Right lobe of liver (tissue), 4 donors: ENCODE data around the gene ANKRD11.

Experiments used
- CTCF ChIP-seq, 4 donors: fragments of 200-600 bp in 3 of 4; fragments of 450-650 bp in 1 of 4; IDR thresholded peaks; one replicate each; pipeline versions ENCODE4 v1.5.1 to v1.8.0; 2016 to 2022; ENCODE audit warnings: antibody characterized with exemption in 4 of 4, mild to moderate bottlenecking in 2 of 4
- POLR2A ChIP-seq: fragments of 450-650 bp; IDR thresholded peaks from one replicate; pipeline ENCODE4 v1.6.1; 2017; ENCODE audit warnings: antibody characterized with exemption, mild to moderate bottlenecking
- donor health status: DM: no; HTN: no; CAD: no.
- donor health status: DM: no; HTN: no; CAD: no.
- donor health status: DM: no; HTN: yes; CAD: no.

DNA sequence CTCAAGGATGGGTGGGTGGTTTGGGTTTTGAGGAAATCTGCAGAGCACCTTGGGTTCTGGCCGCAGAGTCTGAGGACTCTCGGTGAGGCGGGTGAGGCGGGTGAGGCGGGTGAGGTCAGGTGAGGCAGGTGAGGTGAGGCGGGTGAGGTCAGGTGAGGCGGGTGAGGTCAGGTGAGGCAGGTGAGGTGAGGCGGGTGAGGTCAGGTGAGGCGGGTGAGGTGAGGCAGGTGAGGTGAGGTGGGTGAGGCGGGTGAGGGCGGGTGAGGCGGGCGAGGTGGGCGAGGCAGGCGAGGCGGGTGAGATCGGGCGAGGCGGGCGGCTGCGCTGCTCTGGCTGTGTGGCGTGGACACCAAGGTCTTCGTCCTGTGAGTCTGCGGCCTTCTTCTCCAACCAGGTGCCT, 46.0 kb upstream of the ANKRD11 start:
- TF ChIP-seq CTCF (IDR thresholded peaks at IDR 0.05) = no peak
- TF ChIP-seq POLR2A = no peak
